Glutamatergic neuron (in vitro differentiated cells): ENCODE data around the gene YBX1. TPM values are rescaled to one million over a fixed set of nuclear protein-coding genes. Genes with fewer than 3 reads are reported as not detected.
A peak's percentile ranks its signal among the peaks of the same experiment; 100 is the strongest.

Experiments used
- DNase-seq: peaks from one replicate; pipeline ENCODE4 v3.0.0; 2022
- H3K27ac Mint-ChIP-seq: one replicate; pipeline ENCODE4 v1.8.0; 2020; ENCODE audit warnings: mild to moderate bottlenecking, mixed read lengths, inconsistent platforms; ENCODE audit not compliant: unreplicated experiment
- H3K27me3 Mint-ChIP-seq: one replicate; pipeline ENCODE4 v1.8.0; 2020; ENCODE audit warnings: mild to moderate bottlenecking, moderate library complexity, mixed read lengths, inconsistent platforms; ENCODE audit not compliant: unreplicated experiment
- H3K36me3 Mint-ChIP-seq: one replicate; pipeline ENCODE4 v1.8.0; 2020; ENCODE audit warnings: mild to moderate bottlenecking, mixed read lengths, inconsistent platforms; ENCODE audit not compliant: unreplicated experiment
- H3K4me1 Mint-ChIP-seq: one replicate; pipeline ENCODE4 v1.8.0; 2020; ENCODE audit warnings: mild to moderate bottlenecking, low read depth, mixed read lengths, inconsistent platforms; ENCODE audit not compliant: unreplicated experiment
- H3K4me3 Mint-ChIP-seq: one replicate; pipeline ENCODE4 v1.8.0; 2020; ENCODE audit warnings: mild to moderate bottlenecking, mixed read lengths, inconsistent platforms; ENCODE audit not compliant: unreplicated experiment
- H3K9me3 Mint-ChIP-seq: one replicate; pipeline ENCODE4 v1.8.0; 2020; ENCODE audit warnings: mild to moderate bottlenecking, moderate library complexity, mixed read lengths, inconsistent platforms; ENCODE audit not compliant: unreplicated experiment
- total RNA-seq: library from RNA; stranded (reverse); fragmentation: NEBNext Ultra II Directional; extraction: Animal tissue kit (Norgen Biotek cat#: 25700); gene quantifications from one replicate; pipeline ENCODE4 v1.2.1, GENCODE V29; 2021; ENCODE audit not compliant: unreplicated experiment
- TF ChIP-seq, protein P1 (sequence below): fragments of 200-600 bp; sonication (generic); IDR thresholded peaks from one replicate; pipeline ENCODE4 v1.5.0; 2021; ENCODE audit not compliant: partially characterized antibody, unreplicated experiment

The YBX1 gene
- total RNA-seq, 1 donor from 2014 or later, result 531 TPM

DNA sequence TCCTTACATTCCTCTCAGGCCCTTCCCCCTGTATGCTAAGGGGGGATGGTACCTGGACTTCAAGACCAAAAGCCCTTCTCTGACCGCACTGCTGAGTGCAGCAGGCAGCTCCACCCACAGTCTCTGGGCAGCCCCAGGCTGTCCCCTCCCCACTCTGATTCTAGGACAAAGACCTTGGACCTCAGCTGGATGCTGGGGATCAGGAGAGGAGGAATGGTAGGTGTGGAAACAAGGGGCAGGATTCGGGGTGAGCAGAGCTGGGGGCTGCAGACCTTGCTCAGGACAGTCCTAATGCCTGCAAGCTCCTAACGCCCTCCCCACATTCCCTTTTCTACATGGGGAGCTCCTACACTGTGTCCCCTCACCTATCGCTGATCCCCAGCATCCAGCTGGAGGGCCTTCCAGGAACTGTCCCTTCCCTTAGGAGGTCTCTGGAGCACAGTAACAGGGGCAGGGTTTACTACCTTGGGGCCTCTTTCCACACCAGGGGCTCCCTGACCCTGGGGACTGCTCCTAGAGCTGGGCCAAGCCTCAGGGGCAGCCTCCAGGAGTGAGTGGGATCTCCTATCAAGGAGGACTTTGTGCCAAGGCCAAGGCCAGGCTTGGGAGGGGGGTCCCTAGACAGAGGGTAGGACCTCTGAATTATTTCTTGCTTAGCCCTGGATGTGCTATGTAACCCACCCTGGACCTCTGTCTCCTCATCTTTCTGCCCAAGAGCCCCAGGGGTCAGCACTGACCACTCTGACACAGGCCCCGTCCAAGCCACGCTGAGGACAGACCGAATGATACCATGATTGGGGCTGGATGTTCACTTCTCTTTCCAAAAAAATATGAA, 52.2 kb downstream of the YBX1 start:
- no peak overlapping the region for H3K4me3 Mint-ChIP-seq
- no peaks in the 10 kb centered on the region for H3K36me3 Mint-ChIP-seq
- DNase-seq, result no peak
- peaks cover 4% of the 10 kb centered on the region for H3K27me3 Mint-ChIP-seq
- TF ChIP-seq, protein P1, sequence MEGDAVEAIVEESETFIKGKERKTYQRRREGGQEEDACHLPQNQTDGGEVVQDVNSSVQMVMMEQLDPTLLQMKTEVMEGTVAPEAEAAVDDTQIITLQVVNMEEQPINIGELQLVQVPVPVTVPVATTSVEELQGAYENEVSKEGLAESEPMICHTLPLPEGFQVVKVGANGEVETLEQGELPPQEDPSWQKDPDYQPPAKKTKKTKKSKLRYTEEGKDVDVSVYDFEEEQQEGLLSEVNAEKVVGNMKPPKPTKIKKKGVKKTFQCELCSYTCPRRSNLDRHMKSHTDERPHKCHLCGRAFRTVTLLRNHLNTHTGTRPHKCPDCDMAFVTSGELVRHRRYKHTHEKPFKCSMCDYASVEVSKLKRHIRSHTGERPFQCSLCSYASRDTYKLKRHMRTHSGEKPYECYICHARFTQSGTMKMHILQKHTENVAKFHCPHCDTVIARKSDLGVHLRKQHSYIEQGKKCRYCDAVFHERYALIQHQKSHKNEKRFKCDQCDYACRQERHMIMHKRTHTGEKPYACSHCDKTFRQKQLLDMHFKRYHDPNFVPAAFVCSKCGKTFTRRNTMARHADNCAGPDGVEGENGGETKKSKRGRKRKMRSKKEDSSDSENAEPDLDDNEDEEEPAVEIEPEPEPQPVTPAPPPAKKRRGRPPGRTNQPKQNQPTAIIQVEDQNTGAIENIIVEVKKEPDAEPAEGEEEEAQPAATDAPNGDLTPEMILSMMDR, result no peak
- peaks cover 2% of the 10 kb centered on the region for H3K9me3 Mint-ChIP-seq
- no peaks in the 10 kb centered on the region for H3K4me1 Mint-ChIP-seq
- H3K27ac Mint-ChIP-seq, result no peak overlapping the region

DNA sequence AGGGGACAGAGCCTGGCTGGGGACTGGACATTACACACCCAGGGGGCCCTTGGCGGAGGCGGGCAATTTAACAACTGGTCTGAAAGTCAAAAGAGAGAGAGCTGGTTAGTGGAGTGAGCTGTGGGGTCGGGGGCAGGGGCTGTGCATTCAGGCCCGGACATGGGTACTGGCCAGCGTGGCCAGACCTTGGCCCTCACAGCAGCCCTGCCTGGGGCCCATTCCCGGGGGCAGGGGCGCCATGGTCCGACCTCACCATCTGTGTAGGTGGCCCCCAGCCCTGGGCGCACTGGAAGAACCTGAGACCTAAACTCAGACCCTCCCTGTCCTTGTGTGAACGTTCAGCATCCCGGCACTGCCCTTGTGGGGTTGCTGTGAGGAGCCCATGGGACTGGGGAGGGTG, 52.8 kb downstream of the YBX1 start:
- peaks cover 2% of the 10 kb centered on the region for H3K9me3 Mint-ChIP-seq
- no peak overlapping the region for H3K4me3 Mint-ChIP-seq
- TF ChIP-seq, protein P1, result no peak
- H3K36me3 Mint-ChIP-seq, result no peaks in the 10 kb centered on the region
- H3K4me1 Mint-ChIP-seq, result no peaks in the 10 kb centered on the region
- no peak for DNase-seq
- no peak overlapping the region for H3K27ac Mint-ChIP-seq
- peaks cover 4% of the 10 kb centered on the region for H3K27me3 Mint-ChIP-seq

DNA sequence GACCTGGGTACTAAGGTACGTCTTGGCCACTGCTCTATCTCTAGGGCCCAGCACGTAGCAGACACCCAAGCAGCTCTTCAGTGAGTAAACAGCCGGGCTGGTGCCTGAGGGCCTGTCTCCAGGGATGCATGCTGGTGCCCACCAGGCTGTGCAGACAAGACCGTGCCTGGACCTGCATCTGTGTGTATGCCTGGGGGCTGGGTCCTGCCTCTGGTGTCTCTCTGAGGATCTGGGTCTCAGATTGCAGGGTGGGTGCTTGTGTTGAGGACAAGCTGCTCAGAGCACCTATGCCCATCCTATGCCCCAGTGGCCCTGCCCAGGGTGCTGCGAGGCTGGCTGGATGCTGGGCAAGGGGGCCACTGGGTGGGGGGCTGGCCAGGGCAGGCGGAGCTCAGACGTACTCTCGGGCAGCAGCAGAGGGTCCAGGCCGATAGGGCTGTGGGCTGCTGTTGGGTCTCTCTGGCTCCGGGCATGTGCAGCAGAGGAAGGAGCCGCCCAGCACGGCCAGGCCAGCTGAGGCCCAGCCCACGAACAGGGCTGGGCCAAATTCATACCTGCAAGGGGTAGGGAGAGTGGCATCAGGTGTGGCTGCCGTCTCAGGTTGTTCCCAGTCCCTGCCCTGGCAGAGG, 53.4 kb downstream of the YBX1 start:
- H3K27ac Mint-ChIP-seq, result no peak overlapping the region
- H3K4me1 Mint-ChIP-seq, result no peaks in the 10 kb centered on the region
- H3K4me3 Mint-ChIP-seq, result no peak overlapping the region
- peaks cover 6% of the 10 kb centered on the region for H3K27me3 Mint-ChIP-seq
- TF ChIP-seq, protein P1, result no peak
- peaks cover 3% of the 10 kb centered on the region for H3K9me3 Mint-ChIP-seq
- no peaks in the 10 kb centered on the region for H3K36me3 Mint-ChIP-seq
- no peak for DNase-seq

DNA sequence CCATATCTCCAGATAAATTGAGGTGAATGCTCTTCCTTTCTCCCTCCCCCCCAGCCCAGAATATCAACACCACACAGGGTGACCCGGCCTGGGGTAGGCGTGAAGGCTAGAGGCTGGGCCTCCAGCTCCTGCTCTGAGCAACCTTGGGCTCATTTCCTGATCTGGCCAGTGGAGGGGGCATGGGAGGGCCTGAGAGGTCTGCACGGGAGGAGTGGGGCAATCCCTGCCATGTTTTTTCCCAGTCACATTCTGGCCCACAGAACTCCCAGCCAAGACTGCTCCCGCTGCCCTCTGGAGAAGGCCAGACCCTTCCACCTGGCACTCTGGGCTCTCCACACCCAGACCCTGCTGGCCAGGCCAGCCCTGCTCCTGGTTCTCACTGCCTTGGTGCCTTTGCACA, 53.9 kb downstream of the YBX1 start:
- peaks cover 7% of the 10 kb centered on the region for H3K27me3 Mint-ChIP-seq
- TF ChIP-seq, protein P1, result no peak
- H3K36me3 Mint-ChIP-seq, result no peaks in the 10 kb centered on the region
- H3K4me3 Mint-ChIP-seq, result no peak overlapping the region
- H3K9me3 Mint-ChIP-seq, result peaks cover 4% of the 10 kb centered on the region
- no peak overlapping the region for H3K27ac Mint-ChIP-seq
- DNase-seq, result peak; percentile 63
- no peaks in the 10 kb centered on the region for H3K4me1 Mint-ChIP-seq
